Stimulated activated CD4-positive, alpha-beta T cell treated with anti-CD3 and anti-CD28 coated beads, Interleukin-1b, Interleukin-23, amount 100 ng/mL, for 24 hours (primary cell): ENCODE measurements around the gene ZC3HAV1L.
A peak's percentile ranks its signal among the peaks of the same experiment; 100 is the strongest.
"Not testable (repeated sequence)": the region's sequence is repeated elsewhere in the genome, so short reads cannot be mapped to it uniquely, and the experiment has no call there.

Experiments
- DNase-seq, 4 experiments: peaks; one replicate each; pipeline ENCODE4 v3.0.0-alpha.2; 2020; ENCODE audit warnings: low read depth in 4 of 4, low spot score in 1 of 4

The ZC3HAV1L gene, protein sequence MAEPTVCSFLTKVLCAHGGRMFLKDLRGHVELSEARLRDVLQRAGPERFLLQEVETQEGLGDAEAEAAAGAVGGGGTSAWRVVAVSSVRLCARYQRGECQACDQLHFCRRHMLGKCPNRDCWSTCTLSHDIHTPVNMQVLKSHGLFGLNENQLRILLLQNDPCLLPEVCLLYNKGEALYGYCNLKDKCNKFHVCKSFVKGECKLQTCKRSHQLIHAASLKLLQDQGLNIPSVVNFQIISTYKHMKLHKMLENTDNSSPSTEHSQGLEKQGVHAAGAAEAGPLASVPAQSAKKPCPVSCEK

GRCh38 chr7:139035586-139036353 is at the start of gene ZC3HAV1L:
Gene ZC3HAV1L, minus strand, starts transcription at chr7:139036042. Its CDS starts 25 bp downstream, at chr7:139036017.
- peak; percentile 9 to 67 (median 40) for DNase-seq

- DNase-seq = no peak
These were observed 48.9 kb upstream of the ZC3HAV1L start for GRCh38 chr7:139084709-139085108.

DNA sequence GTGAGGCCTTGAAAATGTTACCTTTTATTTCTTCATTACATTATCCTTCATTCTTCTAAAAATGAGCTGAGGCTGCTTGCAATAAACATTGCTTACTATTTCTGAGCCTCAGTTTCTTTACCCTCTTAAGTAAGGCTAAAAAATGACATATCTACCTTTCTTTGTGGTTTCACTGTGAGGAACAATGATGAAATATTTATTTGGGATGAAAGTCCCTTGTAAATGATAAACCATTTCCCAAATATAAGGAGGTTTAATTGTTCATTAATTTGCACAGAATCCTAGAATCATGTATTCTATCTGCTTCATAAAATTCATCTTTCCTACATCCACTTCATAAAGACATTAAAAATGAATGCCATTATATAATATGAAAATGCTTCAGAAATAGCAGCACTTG is 45.7 kb upstream of the ZC3HAV1L start:
- no peak for DNase-seq

DNA sequence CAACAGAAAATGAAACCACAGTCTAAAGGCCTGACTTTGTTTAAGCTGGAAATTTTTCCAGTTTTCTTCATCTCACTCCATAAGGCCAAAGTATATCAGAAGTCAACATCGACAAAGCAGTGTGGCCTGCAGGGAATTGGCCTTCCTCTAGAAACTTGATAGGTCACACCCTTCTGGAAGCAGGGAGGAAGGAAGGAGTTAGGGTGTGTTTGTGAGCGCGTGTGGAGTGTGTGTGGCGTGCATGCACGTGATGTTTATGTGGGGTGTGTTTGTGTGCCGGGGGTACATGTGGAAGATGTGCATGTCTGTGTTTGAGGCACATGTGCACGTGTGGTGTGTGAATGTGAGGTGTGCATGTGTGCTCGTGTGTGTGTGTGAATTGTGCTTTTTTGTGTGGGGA is 45.1 kb upstream of the ZC3HAV1L start:
- DNase-seq = no peak

DNA sequence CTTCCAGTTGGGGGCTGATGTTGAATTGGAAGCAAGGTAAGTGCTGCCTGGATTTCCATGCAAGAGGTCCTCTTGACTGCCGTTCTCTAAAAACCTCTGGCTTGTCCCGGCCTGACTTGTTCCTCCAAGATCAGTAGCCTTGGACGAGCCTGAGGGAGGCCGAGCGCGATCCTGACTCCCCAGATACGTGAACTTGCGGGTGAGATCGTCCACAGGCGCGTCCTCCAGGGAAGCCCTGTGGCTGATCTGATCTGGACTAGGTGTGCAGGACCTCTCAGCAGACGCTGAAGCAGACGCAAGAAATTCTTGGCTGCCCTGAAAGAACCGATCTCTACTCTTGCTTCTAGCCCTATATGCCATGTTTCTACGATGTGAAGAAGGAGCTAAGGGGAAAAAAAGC is 44.0 kb upstream of the ZC3HAV1L start:
- no peak for DNase-seq

- no peak for DNase-seq
These were observed 43.1 kb upstream of the ZC3HAV1L start for GRCh38 chr7:139078911-139079310.

DNA sequence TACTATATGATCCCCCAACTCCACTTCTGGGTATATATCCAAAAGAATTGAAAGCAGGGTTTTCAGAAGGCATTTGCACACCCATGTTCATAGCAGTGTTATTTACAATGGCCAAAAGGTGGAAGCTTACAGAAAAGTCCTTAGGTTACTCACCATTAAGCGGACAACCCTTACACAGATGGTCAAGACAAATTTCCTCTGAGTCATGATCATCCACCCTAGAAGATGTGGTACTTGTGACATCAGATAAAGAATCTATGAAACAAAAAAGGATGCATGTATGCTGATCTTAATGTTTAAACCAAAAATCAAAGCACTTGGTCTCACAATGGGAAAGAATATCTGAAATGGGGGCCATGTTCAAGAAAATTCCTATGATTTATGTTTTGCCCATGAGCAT is 42.6 kb upstream of the ZC3HAV1L start:
- no peak for DNase-seq

DNA sequence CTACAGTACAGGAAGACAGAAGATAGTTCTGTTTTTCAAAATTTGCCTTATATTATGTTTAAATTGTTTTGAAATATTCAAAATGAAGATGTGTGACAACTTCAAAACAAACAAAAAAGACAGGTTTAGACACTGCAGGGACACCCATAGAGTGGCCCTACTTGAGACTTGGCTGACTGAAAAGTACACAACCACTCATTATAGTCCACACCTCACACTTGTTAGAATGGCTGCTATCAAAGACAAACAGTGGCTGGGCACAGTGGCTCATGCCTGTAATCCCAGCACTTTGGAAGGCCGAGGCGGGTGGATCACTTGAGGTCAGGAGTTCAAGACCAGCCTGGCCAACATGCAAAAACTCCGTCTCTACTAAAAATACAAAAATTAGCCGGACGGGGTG is 41.9 kb upstream of the ZC3HAV1L start:
- not testable (repeated sequence) for DNase-seq

DNA sequence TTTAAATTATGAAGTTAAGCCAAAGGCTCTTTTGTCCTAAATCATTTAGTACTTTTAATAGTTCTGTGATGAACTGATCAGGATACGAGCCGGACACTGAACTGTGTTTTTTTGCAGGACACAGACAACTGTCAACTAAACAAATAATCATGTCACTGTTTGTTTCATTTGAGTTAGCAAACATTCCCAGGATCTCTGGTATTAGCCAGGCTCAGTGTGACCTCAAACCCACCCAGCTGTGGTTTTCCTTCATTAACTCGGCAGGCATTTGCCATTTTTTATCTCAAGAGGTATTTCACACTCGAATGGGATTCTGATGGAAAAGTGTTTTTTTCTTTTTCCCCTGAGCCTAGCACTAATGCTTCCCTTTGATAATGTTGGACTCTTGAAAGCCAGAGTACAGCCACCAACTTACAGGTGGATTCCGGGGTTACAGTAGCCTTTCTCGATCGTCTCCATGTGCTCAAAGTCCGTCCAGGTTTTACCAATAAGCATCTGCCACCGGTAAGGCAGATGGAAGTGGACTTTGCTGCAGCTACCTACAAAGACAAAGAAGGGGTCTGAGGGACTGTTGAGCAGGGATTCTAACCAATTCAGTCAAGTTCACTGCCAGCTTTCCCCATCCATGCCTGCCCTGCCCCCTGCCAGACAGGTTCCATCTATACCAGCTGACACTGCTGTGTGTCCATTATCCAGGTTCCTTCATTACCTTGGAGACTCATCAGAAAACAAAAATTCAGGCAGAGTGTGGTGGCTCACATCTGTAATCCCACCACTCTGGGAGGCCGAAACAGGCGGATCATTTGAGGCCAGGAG is 40.2 kb upstream of the ZC3HAV1L start:
- no peak for DNase-seq

DNA sequence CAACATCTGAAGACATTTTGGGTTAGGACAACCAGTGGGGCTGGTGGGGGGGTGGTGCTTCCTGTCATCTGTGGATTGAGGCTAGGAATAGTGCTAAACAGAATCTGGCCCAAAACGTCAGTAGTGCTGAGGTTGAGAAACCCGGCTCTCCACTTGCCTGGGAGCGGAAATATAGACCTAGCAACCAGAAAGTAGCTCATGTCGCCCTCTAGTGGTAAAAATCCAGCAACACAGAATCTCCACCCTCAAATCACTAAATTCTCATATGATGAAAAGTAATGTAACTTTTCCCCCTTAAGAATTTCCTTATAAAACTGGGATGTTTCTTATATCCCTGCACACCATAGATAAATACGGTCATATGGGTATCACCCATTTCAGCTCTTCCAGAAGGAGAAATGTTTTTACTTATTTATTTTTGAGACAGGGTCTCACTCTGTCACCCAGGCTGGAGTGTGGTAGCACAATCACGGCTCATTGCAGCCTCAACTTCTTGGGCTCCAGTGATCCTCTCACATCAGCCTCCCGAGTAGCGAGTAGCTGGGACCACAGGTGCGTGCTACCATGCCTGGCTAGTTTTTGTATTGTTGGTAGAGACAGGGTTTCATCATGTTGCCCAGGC is 39.3 kb upstream of the ZC3HAV1L start:
- DNase-seq = peak in 3 of 4 experiments; percentile 27 to 45 (median 30)

GRCh38 chr7:139072796-139073195 is 37.0 kb upstream of the ZC3HAV1L start:
- no peak for DNase-seq

- DNase-seq = no peak
These were observed 35.8 kb upstream of the ZC3HAV1L start for GRCh38 chr7:139071680-139072079.

GRCh38 chr7:139068544-139069399 is 32.9 kb upstream of the ZC3HAV1L start:
- DNase-seq = no peak

DNA sequence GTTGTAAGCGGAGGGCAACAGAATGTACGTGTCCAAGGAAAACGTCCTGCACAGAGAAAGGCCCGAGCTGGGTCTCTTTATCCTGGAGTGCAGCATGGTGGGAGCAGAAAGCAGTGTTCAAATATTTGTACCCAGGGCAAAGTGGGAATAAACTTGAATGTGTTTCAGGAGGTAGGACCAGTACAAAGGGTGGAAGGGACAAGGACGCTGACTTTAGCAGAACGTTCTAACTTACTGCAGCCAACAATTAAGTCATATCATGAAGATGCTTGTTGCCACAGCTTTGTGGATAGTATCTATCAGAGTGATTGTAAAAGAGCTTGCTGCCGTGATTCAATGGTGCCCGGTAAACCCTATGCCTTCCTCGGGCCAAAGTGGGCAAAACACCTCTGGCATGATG is 30.5 kb upstream of the ZC3HAV1L start:
- DNase-seq = no peak

- no peak for DNase-seq
These were observed 29.5 kb upstream of the ZC3HAV1L start for GRCh38 chr7:139065323-139065722.

DNA sequence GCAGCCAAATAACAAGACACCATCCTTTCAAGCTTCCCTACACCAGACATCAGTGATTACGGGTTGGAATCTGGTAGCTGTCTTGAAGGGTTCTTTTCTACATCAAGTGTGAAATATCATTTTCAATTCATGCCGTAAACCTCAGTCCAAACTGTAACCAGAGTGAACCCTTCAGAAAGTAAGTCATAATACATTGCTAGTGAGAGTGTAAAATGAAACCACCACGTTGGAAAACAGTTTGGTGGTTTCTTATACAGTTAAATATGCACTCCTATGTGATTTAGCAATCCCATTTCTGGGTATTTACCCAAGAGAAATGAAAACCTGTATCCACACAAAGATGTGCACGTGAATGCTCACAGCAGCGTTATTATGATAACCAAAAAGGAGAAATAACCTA is 25.6 kb upstream of the ZC3HAV1L start:
- DNase-seq = no peak

- DNase-seq = no peak
These were observed 24.9 kb upstream of the ZC3HAV1L start for GRCh38 chr7:139060695-139061237.

- no peak for DNase-seq
These were observed 24.1 kb upstream of the ZC3HAV1L start for GRCh38 chr7:139059905-139060304.

DNA sequence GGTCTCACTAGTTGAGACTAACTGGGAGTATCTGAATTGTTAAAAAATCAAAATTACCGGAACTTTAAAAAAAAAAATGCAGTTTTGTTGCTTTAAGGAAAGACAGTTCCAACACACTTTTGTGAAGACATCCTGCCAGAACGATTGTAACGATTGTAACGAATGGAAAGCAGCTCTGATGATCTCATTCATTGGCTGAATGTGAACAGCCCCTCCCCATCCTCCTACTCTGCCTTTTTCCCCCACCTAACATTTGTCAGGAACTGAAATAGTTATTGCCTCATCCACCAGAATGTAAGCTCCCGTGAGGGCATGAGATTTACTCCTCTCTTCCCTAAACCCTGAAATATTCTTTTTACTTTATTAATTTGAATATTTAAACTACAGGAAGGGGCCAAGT is 23.1 kb upstream of the ZC3HAV1L start:
- no peak for DNase-seq

- DNase-seq = no peak
These were observed 19.8 kb upstream of the ZC3HAV1L start for GRCh38 chr7:139055674-139056073.
